Raji (cell line): ENCODE data around the gene ITIH1.

Experiments used
- POLR2A ChIP-seq: IDR thresholded peaks from 2 replicates; pipeline ENCODE4 v1.6.1; 2011; ENCODE audit warnings: low read depth, low read length, control low read depth; ENCODE audit not compliant: insufficient read depth

Gene ITIH1

GRCh38 chr3:52777127-52777958 lies at the start of gene ITIH1:
TSS of gene ITIH1 (plus strand) at chr3:52777599. CDS start at chr3:52777616, 17 bp downstream.
- TF ChIP-seq POLR2A = no peak

DNA sequence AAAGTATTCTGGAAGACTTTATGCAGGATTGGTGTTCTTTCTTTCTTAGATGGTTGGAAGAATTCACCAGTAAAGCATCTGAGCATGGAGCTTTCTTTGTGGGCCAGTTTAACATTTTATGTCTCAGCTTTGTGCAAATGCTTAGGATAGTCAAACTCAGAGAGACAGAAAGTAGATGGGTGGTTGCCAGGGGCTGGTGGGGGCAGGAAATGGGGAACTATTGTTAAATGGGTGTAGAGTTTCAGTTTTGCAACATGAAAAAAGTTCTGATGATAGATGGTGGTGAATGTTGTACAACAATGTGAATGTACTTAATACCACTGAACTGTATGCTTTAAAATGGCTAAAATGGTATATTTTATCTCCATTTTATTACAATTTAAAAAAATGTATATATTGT lies 46.7 kb upstream of the ITIH1 start:
- TF ChIP-seq POLR2A = no peak

DNA sequence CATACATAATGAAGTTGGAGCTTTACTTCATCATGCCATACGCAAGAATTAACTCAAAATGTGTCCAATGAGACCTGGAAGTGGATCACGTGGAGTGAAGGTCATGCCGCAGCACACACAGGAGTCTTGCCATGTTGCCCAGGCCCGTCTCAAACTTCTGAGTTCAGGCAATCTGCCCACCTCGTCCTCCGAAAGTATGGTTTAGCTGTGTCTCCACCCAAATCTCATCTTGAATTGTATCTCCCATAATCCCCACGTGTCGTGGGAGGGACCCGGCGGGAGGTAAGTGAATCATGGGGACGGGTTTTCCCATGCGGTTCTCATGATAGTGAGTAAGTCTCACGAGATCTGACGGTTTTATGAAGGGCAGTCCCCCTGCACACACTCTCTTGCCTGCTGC lies 45.8 kb upstream of the ITIH1 start:
- no peak for TF ChIP-seq POLR2A

GRCh38 chr3:52733256-52733891 lies 44.0 kb upstream of the ITIH1 start:
- TF ChIP-seq POLR2A = no peak

DNA sequence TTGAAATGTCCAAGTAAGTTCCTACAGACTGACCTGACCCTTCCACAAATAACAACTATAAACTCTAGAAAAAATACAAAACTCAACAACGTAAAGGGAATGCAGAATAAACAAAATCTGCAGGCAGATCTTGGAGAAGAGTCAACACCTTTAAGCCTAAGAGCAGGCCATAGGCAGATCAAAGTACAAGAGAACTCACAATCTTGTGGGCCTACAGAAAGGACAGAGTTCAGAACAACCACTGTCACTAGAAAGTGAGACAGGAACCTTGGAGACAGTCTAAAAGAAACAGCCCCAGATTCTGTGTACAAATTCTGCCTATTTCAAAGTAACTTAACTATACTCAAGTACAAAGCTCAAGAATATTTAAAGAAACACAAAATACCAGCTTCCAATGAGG lies 37.7 kb upstream of the ITIH1 start:
- no peak for TF ChIP-seq POLR2A

- no peak for TF ChIP-seq POLR2A
Observed at GRCh38 chr3:52742418-52743041, 34.9 kb upstream of the ITIH1 start.

DNA sequence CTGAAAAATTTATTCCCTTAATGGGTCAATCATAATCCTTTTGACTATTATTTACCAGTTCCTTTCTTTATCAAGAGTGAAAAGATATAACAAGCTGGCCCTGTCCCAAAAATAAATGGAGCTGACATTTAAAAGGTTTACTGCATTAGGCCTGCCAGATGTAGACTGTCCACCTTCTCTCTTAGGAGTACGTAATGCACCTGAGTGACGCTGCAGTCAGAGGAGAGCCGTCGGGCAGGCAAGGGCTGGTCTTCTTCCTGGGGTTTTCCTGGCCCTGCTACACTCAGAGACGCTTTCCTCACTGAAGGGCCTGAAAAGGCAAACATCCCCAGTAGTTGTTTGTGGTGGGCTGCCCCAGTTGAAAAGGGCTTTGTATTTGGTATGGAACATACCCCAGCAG lies 34.2 kb upstream of the ITIH1 start:
- no peak for TF ChIP-seq POLR2A

DNA sequence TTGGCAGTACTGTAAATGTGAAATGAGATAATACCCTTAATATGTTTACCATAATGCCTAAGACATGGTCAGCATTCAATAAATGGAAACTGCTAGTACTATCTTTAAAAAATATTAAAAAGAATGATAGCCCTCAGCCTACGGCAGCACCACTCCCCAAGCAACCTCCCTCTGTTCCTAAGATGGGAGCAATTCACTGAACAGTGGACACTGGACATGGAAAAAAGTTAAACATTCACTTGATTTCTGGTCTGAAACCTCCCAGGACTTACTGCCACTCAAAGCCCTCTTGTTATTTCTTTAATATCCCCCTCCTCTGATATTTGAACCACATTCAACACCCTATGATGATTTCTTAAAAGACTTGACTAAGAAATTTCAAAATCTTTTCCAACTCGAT lies 33.7 kb upstream of the ITIH1 start:
- no peak for TF ChIP-seq POLR2A

- no peak for TF ChIP-seq POLR2A
Observed at GRCh38 chr3:52752045-52752660, 25.2 kb upstream of the ITIH1 start.

- no peak for TF ChIP-seq POLR2A
Observed at GRCh38 chr3:52754373-52754772, 23.0 kb upstream of the ITIH1 start.

GRCh38 chr3:52756141-52756540 lies 21.3 kb upstream of the ITIH1 start:
- TF ChIP-seq POLR2A = no peak

DNA sequence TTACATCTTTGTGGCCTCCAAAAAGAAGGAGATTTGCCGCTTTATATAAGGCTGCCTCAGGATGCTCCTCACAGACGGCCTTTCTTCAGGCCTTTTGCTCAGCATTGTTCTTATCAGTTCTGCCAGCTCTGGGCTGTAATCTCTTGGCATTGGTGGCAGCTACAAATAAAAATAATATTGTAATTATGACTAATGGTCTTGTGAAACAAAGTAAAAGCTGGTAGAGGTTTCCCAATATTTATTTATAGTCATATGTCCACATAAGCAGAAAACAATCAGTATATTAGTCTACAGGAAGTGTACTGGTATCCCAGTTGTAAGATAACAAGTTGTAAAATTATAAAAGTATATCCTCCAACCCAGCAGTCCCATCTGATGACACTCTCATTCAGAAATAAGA lies 13.9 kb upstream of the ITIH1 start:
- TF ChIP-seq POLR2A = no peak

DNA sequence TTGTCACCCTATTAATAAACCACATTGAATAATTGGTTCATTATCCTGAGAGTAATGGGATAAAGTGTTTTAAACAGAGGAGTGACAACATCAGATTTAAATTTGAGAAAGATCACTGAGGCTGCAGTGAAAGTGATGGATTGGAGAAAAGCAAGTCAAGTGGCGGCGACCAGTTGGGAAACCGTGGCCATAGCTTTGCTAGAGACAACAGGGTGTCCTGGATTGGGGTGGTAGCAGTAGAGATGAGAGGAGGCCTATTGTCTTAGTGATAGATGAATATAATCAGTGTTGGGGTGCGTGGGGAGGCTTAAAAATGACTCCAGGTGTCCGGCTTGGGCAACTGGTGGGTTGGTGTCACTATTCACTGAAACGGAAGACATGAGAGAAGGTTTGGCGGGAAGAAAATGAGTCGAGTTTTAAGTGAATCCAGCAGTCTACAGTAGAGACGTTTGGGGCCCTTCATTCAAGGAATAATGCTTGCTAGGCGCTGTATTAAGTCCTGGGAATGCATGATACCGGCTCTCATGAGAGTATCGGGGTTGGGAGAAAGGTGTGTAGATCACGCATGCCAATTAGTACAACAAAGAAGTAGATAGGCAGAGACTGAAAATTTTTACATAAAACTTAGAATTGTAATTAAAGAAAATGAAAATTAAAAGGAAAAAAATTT lies 7.5 kb upstream of the ITIH1 start:
- TF ChIP-seq POLR2A = no peak

DNA sequence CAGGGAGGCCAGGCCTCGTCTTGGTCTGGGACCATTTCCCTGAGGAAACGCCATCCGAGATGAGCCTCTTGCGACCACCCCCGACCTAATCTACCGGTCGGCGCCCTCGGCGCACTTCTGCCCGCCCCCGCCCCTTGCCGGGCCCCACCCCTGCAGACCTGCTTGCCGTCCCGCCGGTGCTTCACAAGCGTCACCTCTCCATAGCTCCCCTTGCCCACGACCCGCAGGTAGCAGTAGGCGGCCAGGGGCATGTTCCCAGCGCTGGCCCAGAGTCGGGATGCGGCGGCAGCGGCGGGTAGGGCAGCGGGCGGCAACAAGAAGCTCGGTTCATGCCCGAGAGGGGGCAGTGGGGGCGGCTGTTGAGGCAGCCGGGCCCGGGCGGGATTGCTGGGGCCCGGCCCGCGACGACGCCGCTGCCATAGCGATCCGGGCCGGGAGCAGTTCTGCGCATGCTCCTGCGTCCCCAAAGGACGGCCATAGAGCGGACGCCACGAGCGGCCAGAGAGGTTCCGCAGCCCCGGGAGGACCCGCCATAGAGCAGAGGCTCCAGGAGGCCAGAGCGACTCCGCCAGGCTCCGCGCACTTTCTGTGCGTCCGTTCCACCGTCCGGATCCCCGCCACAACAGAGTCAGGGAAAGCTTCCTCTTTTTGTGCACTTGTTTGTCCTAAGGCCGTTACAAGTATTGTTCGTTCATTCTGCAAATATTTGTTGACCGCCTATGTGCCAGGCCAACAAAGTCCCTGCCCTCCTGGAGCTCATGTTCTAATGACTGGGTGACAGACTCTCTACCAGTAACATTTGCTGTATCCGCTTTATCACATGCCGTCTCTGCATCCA lies 6.7 kb upstream of the ITIH1 start, which contains the start of gene NEK4:
TSS of gene NEK4 (minus strand) at position 445 of the 838 bp plus-strand sequence. CDS start at position 251, 194 bp downstream.
- peak; percentile 97 for TF ChIP-seq POLR2A
